SHP77 (cell line): ENCODE data around the gene PCDHGA1.

Source experiments
- DNase-seq, 2 experiments: peaks; one replicate each; lab custom pipeline; 2025; lab: John Stamatoyannopoulos, UW

The PCDHGA1 gene

DNA sequence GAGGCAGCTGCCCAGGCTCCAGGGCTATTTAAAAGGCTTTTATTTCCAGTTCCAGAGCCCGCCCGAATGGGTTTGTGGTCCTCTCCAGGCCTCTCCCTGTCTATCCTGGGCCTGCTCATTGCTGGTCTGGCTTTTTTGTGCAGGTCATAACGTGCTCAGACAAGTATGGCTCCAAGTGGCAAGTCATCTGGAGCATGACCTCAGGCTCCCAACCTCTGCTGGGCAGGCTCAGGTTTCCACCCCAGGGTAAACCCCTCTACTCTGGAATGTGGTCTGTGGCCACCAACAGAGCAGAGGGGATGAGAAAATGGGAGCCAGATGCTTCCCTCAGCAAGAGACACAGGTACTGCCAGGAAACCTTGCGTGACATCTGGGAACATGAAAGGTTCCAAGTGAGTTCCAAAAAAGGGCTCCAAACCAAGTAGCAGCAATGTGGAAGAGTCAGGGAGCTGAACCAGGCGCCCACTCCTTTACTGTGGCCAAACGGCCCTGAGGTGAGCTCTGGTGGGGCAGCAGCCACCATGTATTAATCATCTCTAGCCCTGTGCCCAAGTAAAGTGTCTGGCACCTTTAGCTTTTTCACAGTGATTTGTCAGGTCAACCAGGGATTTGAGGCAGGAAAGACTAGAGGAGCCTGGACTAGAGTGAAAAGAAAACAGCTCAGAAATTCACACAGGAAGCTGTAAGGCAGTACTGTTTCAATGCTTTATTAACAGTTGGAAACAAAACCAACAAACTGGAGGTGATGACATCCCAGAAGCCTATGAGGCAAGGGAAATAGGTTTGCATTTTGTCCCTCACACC lies 184.2 kb downstream of the PCDHGA1 start:
- no peak for DNase-seq

DNA sequence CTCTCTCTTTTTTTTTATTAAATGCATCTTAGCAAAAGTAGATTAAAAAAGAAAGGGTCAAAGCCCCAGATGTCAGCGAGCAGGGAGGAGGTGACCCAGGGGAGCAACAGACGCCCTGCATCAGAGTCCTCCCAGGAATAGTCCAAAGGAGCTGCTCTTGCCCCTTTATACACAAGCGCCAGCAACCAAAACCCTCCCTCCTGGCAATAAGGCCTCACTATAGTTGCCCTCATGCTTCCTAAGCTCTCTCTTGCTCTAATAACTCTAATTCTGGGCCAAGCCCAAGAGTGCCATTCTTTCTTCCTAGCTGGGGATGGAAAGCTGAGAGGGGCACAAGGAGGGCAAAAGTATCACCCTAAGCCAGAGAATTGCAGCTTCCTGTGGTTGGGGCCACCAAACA lies 184.8 kb downstream of the PCDHGA1 start:
- no peak for DNase-seq

DNA sequence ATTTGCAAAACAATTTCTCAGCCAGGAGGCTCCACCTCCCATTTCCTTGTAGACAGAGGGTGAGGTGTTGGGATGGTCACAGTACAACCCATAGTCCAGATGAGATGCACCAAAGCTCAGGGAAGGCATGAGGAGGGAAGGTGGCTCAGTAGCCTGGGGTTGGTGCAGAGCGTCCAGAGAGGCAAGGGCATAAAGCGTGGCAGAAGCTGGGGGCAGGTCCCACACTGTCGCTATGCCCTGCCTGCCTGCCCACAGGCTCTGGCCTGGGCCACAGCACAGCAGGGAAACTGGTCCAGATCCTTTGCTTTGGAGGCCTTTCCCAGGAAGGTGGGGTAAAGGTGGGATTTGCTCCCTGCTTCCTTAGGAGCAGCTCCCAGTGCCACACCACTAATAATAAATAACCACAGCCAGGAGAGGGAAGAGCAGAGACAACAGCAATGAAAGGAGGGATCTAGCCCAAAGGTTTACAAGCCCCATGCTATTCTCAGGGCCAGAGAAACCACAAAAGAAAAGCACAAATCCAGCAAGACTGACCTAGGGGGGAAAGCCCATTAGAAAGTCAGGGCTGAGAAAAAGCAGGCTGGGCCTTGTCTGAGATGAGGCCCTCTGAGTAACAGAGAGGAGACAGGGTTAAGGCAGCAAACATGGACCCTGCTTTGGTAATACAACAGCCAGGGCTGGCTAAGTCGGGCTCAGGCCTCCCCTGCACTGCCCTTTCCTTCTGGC lies 185.8 kb downstream of the PCDHGA1 start:
- DNase-seq = no peak

DNA sequence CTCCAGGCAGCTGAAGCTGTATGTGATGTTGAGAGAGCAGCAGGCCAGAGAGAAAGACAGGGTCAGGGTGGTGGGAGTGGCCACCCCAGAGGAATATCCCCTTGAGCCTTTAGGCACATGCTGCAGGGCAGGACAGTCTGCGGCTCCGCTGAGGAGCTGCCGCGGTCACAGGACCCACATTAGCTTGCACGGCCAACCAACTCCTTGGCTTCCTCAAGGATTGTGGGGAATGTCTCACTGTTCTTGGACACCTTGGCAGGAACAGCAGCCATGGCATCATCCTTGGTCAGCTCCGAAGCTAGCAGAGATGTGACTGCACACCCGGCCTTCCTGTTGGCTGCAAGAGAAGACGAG lies 186.3 kb downstream of the PCDHGA1 start:
- no peak for DNase-seq

DNA sequence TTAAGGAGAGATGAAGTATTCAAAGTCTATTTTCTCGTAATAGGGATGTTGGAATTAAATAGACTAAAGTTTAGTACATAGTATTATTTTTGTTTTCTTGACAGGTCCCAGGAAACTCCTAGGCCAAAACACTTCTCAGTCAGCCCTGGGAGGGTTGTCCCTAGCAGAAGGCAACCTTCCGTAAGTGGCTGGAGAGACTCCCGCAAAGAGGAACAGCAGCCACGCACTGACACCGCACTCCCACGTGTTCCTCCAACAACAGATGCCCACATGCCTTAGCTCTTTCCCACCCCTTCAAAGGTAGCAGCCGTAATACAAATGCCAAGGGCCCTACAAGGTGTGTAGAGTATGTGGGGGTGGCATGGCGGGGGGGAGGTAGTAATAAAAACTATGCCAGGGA lies 187.0 kb downstream of the PCDHGA1 start:
- no peak for DNase-seq

DNA sequence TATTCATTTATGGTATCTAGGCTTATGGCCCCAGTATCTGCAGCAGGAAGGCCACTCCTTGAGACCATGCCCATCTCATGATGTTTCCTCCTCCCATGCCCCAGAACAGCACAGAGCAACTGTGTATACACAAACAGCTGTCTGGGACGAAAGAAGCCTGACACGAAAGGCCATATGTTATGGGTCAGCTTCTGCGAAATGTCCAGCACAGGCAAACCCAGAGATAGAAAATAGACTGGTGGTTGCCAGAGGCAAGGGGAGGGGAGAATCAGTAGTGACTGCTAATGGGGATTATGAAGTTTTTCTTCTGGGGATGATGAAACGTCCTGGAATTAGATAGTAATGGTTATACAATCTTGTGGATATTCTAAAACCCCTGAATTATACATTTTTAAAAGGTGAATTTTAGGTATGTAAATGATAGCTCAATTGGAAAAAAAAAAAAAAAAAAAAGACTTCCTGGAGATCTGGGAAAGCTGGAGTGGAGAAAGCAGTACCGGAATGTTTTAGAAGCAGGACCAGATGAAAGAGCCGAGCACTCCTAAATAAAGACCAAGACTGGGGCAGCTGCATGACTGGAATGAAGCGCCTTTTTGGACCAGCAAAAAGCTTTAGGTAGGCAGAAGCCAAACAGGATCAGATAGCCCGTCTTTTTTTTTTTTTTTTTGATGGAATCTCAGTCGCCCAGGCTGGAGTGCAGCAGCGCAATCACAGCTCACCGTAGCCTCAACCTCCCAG lies 187.7 kb downstream of the PCDHGA1 start:
- DNase-seq = no peak

DNA sequence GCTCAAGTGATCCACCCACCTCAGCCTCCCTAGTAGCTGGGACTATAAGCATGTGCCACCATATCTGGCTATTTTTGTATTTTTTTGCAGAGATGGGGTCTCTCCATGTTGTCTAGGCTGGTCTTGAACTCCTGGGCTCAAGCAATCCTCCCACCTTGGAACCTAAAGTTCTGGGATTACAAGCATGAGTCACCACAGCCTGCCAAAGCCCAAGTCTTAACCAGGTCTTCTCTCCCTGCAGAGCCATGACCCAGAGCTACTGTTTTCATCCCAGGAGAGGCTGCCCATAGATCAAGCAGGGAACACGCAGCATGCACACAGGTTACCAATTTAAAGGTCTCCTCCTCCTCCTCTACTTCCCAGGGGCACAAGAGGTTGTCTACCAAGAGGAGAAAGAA lies 188.3 kb downstream of the PCDHGA1 start:
- no peak for DNase-seq

DNA sequence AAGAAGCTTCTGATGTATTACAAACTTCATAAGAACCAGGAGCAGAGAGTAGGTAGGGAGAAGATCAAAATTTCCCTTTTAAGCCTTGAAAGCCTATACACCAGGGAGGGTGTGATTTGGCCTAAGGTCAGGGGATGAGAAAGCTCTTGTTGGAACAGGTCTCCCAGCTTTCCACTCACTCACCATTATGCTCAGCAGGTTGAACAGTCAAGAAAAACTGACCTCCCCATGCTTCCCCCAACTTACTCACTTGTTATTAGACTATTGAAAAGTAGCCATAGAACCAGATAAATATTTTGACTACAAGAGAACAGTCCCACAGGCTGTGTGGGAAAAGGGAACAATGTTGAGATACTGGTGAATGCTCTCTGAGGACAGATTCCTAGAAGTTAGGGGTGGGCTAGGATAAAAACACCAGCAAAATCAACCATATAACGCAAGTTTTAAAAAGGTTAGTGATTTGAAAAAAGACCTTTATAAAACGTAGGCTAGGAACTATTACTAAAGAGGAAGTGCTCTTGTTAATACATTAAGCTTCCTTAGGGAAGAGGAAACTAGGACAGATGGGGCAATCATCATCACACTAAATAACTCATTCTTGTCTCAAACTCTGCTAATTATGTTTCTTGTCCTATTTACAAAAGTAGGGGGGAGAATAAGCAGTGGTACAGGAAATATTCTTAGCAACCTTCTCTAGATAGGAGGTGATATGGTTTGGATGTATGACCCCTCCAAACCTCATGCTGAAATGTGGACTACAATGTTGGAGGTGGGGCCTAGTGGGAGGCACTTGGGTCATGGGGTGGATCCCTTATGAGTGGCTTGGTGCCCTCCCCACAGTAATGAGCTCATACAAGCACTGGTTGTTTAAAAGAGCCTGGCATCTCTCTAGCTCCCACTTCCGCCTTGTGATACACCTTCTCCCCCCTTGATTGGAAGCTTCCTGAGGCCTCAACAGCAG lies 189.6 kb downstream of the PCDHGA1 start:
- DNase-seq = no peak

DNA sequence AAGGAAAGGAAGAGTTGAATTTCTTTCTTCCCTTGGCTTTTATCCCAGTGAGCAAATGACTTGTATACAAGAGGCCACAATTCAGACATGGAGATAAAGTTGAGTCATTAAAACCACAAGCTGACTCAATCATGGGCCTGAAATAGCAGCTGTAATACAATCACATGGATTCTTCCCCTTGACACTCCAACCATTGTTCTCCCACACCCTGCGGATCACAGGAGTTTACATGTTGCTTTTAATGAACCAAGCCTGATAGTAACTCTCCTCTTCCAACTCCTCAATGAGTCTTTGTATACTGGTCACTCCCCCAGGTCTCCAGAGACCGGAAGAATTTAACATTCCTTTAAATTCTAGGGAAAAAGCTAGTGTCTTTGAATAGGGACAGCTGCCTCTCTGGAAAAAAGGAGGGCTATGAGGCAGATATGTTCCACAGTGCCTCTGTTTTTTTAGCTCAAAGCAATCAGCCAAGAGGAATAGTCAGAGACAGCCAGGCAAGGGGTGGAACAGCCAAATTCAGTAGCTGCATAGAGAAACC lies 191.0 kb downstream of the PCDHGA1 start:
- DNase-seq = no peak

DNA sequence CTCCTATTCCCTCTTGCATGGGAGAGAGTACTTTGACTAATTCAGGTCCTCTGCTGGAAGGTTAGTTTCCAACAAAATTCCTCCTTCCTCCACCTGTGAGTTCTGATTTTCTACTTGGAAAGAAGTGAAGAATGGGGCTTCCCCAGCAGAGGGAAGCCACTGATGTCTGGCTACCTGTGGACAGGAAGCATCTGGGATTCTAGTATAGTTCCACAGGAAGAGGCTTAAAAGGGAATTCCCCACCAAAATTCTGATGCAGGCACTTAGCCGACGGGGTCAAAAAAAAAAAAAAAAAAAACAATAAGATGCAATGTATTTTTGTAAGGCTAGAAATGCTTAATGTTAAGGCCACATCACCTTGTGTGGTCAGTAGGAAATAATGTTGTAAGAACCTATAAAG lies 192.0 kb downstream of the PCDHGA1 start:
- no peak for DNase-seq

DNA sequence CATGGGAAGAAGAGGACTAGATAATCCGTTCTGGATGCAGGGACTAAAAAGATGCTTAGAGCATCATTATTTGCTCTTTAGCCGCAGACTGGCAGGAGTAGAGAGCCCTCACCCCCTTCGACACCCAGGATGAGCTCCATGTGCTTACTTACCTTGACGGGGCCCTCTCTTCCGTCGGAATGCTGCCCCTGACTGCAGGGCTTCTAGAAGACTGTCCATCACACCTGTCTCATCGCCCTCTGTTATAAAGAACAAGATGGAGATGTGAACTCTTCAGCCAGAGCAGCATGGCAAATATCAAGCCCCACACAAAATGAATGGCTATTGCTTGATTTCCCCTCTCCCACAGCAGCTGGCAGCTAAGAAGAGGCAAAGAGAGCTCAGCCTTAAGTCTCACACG lies 193.7 kb downstream of the PCDHGA1 start:
- DNase-seq = no peak

DNA sequence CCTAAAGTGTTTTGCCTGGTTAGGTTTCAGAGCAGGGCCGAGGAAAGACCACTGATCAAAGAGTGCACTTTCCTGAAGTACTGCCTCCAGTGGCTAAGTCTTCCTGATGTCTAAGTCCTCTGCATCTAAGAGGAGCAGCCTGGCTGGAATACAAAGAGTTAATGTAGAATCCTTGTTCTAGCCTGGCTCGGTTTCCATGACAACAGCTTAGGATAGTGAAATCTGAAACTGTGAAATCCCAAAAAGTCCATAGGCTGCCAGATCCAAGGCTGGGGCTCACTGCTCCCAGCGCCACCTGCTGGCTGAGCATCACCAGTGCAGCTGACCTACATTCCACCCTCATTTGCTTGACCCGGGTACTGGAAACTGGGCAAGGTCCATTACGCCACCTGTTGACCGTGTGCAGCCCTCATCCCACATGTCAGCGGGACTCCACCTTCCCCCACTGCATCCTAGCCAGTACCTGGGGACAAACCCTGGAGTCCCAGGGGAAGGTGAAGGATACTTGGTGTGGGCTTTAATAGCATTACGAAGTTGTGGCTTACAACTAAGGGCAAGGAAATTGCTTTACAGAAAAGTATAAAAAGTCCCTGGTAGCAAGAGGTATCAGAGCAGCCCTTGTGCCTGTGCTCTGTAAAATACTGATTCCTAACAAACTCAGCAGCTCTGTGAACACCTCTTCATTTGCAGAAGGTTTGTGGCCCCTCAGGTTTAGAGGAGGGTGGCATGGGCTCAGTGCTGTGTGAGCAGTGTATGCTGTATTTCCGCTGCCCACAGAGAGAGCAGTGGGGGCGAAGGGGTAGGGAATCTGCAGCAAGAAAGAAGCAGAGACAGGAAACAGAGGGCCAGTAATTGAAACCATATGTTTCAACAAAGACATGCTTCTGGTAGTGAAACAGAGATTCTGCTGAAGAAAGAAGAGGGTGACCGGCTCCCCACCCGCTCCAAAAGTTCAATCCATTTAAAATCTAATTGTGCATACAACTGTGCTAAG lies 194.6 kb downstream of the PCDHGA1 start:
- DNase-seq = peak; percentile 71 to 82

DNA sequence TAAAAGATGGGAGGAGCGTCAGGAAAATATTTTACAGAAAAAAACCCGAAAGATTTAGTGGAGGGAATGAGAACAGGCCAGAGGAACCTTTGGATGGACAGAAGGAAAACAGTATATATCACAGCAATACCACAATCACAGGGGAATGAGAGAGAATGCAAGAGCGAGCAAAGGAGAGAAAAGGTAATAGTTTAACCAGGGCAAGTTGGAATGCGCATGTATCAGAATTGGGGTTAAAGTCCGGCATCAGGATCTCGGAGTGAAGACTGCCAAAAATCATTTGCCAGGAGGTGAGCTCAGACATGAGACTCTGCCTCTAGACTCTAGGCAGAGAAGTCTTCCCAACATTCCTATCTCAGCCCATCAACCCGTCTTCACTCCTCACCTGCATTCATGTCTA lies 195.3 kb downstream of the PCDHGA1 start:
- DNase-seq = no peak

DNA sequence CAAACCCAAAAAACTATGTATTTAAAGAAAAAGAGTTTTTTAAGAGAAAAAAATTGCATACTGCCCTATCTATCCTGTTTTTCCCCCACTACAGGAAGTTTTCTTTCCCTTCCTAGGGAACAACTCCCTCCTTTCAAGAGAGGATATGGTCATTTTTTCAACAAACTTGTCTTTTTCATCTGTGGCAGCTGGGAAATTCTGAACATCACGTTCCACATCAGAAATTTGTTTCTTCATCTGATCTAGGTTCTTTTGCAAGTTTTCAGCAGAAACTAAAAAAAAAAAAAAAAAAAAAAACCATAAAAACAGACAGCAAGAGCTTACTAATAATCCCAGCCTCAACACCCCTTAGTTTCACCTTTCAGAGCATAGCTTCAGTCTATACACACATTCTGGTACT lies 197.1 kb downstream of the PCDHGA1 start:
- no peak for DNase-seq

DNA sequence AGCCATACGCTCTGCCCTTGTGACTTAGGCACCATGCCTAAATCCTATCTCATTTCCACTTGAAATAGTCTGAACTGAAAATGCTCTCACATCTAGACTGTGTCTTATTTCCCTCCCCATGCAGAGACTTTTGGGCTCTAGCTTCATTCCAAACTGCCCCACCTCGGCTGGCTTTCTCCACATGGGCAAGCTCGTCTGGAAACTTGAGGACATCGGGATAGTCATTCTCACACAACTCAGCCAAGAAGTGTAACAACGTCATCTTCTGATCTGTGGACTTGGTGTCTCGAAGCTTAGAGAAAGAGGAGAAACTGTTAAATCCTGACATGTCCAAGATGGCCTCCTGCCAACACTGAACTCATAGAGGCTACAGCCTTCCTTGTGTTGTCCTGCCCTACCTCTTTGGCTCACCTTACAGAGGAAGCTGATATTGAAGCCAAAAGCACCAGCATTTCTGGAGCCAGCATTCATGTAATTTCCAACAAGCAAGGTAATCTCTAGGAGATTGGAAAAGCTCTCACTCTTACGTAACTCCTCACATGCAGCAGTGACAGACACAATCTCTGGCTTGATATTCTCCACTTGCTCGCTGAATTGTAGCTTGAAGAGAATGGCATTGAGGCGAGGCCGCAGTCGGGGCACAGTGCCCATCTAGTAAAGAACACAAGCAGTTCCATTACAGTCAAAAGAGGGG lies 198.1 kb downstream of the PCDHGA1 start:
- DNase-seq = no peak

DNA sequence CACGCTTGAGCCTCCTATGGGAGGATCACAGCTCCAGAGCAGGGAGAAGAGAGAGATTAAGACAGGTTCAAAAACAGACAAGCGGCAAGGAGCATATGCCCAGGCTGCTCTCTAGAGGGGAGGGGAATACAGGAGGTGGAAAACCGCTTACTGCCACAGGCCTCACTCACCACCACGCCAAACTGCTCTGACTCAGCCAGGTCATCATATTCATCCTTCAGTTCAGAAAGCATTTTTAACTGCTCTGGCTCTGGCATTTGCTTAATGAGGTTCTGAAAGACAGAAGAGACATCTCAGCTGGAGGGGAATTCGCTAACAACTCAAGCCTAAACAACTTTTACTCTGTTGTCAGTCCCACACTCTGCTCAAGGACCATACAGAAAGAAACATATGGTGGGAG lies 198.7 kb downstream of the PCDHGA1 start:
- no peak for DNase-seq

DNA sequence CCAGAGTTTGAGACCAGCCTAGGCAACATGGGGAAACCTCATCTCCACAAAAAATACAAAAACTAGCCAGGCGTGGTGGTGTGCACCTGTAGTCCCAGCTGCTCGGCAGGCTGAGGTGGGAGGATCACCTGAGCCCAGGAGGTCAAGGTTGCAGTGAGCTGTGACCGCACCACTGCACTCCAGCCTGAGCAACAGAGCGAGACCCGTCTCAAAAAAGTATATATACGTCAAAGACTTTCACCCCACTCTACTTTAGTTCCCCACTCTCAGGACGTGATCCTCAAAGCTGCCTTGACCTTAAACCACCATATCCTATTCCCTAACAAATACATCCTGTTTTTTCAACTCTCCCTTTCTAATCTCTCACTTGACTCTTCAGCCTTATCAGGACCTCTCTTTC lies 199.6 kb downstream of the PCDHGA1 start:
- no peak for DNase-seq

DNA sequence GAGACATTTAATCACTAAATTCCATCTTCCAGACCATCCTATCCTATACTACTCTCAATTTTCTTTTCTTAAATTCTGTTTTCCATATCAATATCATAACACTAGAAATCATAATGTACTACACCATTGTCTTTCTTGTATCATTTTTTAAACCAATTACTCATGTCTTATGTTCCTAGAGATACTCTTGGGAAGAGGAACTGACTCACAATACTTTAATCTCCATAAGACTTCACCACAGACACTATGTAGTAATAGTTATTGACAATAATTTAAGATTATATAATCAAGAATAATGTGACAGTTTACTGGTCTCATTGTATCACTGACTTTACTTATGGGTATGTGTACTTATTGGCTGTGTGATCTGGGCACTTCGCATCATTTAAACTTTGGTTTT lies 202.4 kb downstream of the PCDHGA1 start:
- no peak for DNase-seq

DNA sequence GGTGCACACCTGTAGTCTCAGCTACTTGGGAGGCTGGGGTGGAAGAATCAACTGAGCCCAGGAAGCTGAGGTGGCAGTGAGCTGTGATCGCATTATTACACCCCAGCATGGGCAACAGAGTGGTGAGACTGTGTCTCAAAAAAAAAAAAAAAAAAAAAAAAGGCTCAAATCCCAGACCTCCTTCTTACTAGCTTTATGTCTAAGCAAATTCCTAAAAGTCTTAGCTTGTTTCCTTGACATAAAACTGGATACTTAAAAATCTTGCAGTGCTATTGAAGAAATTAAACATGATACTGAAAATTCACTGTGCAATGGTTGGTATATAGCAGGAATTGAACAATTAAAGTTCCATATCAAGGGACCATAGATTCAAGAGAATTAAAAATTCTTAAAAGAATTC lies 203.6 kb downstream of the PCDHGA1 start:
- no peak for DNase-seq
